K562 (cell line): Measurements from ENCODE around the gene ZNF564. TPM values are rescaled to one million over a fixed set of nuclear protein-coding genes. Genes with fewer than 3 reads are reported as not detected.

ENCODE experiments used
- AFF4 ChIP-seq: sonication (generic); formaldehyde crosslinking; IDR thresholded peaks from 2 replicates; pipeline ENCODE4 v1.8.0; 2023; ENCODE audit warnings: mild to moderate bottlenecking, missing genetic modification reagents
- ATF4 ChIP-seq: fragments of 450-650 bp; formaldehyde crosslinking; IDR thresholded peaks from 2 replicates; pipeline ENCODE4 v1.4.0; 2022; ENCODE audit warnings: mild to moderate bottlenecking, moderate library complexity
- BRF1 ChIP-seq: IDR thresholded peaks from 3 replicates; pipeline ENCODE4 v1.6.1; 2011; ENCODE audit warnings: borderline replicate concordance, mild to moderate bottlenecking; ENCODE audit not compliant: insufficient read length; ENCODE audit errors: extremely low read depth
- DACH1 ChIP-seq: fragments of 450-650 bp; IDR thresholded peaks from 2 replicates; pipeline ENCODE4 v1.6.1; 2018; ENCODE audit not compliant: partially characterized antibody
- HNRNPUL1 ChIP-seq: fragments of 200-400 bp; formaldehyde crosslinking; IDR thresholded peaks from 2 replicates; pipeline ENCODE4 v1.6.1; 2017; ENCODE audit warnings: low read length
- JUN ChIP-seq, 2 experiments: sonication (generic) in 1 of 2; formaldehyde crosslinking in 1 of 2; IDR thresholded peaks; 2 replicates each; pipeline versions ENCODE4 v1.6.1 to v1.8.0; 2012 to 2022; ENCODE audit warnings: borderline replicate concordance in 2 of 2, mild to moderate bottlenecking in 2 of 2, improper control_type of control experiment in 1 of 2, low read depth in 1 of 2, low read length in 1 of 2, missing genetic modification reagents in 1 of 2
- MBD1 ChIP-seq: fragments of 250-450 bp; sonication (Bioruptor Pico); IDR thresholded peaks from 2 replicates; pipeline ENCODE4 v1.8.0; 2022; ENCODE audit warnings: inconsistent platforms
- MECOM ChIP-seq: fragments of 250-450 bp; sonication (Bioruptor Pico); IDR thresholded peaks from 2 replicates; pipeline ENCODE4 v1.8.0; 2022; ENCODE audit warnings: inconsistent platforms
- MXI1 ChIP-seq: IDR thresholded peaks from 2 replicates; pipeline ENCODE4 v1.6.1; 2011; ENCODE audit warnings: low read depth, mild to moderate bottlenecking, improper control_type of control experiment, low read length
- MYC ChIP-seq, 2 experiments: fragments of 250-450 bp in 1 of 2; sonication (Bioruptor Pico) in 1 of 2; IDR thresholded peaks; 2 replicates each; pipeline versions ENCODE4 v1.5.1 to v1.6.1; 2012 to 2021; ENCODE audit warnings: low read depth in 2 of 2, borderline replicate concordance in 1 of 2, improper control_type of control experiment in 1 of 2, low read length in 1 of 2, mild to moderate bottlenecking in 1 of 2, moderate library complexity in 1 of 2
- NCOR1 ChIP-seq: fragments of 450-650 bp; IDR thresholded peaks from 2 replicates; pipeline ENCODE4 v1.6.1; 2016; ENCODE audit warnings: mild to moderate bottlenecking, moderate library complexity
- PCBP2 ChIP-seq: fragments of 200-400 bp; formaldehyde crosslinking; IDR thresholded peaks from 2 replicates; pipeline ENCODE4 v1.6.1; 2018; ENCODE audit warnings: low read length, low read depth, mild to moderate bottlenecking, moderate library complexity; ENCODE audit not compliant: poor library complexity, severe bottlenecking
- SAP30 ChIP-seq: fragments of 200-600 bp; sonication (generic); IDR thresholded peaks from 2 replicates; pipeline ENCODE4 v1.6.1; 2012; ENCODE audit warnings: borderline replicate concordance, low read depth, mild to moderate bottlenecking, moderate library complexity, low read length, control low read depth, inconsistent platforms; ENCODE audit not compliant: insufficient read depth, poor library complexity, severe bottlenecking
- SMARCA4 ChIP-seq: fragments of 450-650 bp; IDR thresholded peaks from 2 replicates; pipeline ENCODE4 v1.6.1; 2016
- SMARCC2 ChIP-seq: fragments of 450-650 bp; IDR thresholded peaks from 2 replicates; pipeline ENCODE4 v1.6.1; 2017; ENCODE audit warnings: antibody characterized with exemption, moderate library complexity, mild to moderate bottlenecking, low read depth
- TAL1 ChIP-seq: fragments of 450-650 bp; IDR thresholded peaks from 2 replicates; pipeline ENCODE4 v1.6.1; 2016; ENCODE audit warnings: mild to moderate bottlenecking
- XRCC3 ChIP-seq: fragments of 450-650 bp; IDR thresholded peaks from 2 replicates; pipeline ENCODE4 v1.6.1; 2017; ENCODE audit warnings: mild to moderate bottlenecking, moderate library complexity
- ZBTB43 ChIP-seq: sonication (generic); formaldehyde crosslinking; IDR thresholded peaks from 2 replicates; pipeline ENCODE4 v1.8.0; 2023; ENCODE audit warnings: mild to moderate bottlenecking, missing genetic modification reagents
- ZBTB7A ChIP-seq: IDR thresholded peaks from 2 replicates; pipeline ENCODE4 v1.6.1; 2011; ENCODE audit warnings: low read depth, mild to moderate bottlenecking, low read length, moderate library complexity, borderline replicate concordance; ENCODE audit not compliant: control insufficient read depth
- ZNF584 ChIP-seq: fragments of 200-800 bp; sonication (Bioruptor generic); IDR thresholded peaks from 2 replicates; pipeline ENCODE4 v1.6.1; 2016; ENCODE audit warnings: low read depth, mild to moderate bottlenecking, missing genetic modification characterization, missing compliant biosample characterization
- polyA plus RNA-seq, 8 experiments: library from polyadenylated mRNA; depleted of rRNA in 4 of 8; stranded (reverse) in 5 of 8; unstranded in 3 of 8; fragments of >200 nt; fragmentation: Nextera tagmentation in 2 of 8; fragmentation: Illumina TruSeq in 1 of 8; extraction: Ambion mirVana in 2 of 8; extraction: Trizol in 1 of 8; gene quantifications; 2 replicates each; pipeline versions ENCODE4 v1.2.1 to v1.2.3, GENCODE V29; 2011 to 2014; ENCODE audit warnings: inconsistent platforms in 1 of 8, missing spikeins in 1 of 8
- total RNA-seq, 7 experiments: library from RNA; depleted of rRNA in 6 of 7; stranded (reverse); fragments of >200 nt in 6 of 7; fragmentation: Illumina TruSeq in 2 of 7; extraction: Trizol in 2 of 7; gene quantifications; 2 replicates each; pipeline versions ENCODE4 v1.2.1 to v1.2.3, GENCODE V29; 2011 to 2021; ENCODE audit warnings: low replicate concordance in 1 of 7

The ZNF564 gene
- total and polyA plus RNA-seq, 9 of the 15 experiments (the other 6 are each of a cell fraction or from before 2014, with no cell fraction given) = 1.4 to 8.1 (median 5.6) TPM

- TF ChIP-seq ATF4 (CRISPR knock-in tag) (no peak), MXI1 (no peak), JUN (IDR thresholded peaks at IDR 0.05; ENCODE audit: borderline replicate concordance, low read depth, low read length) (peak; percentile 43; the same call in 1 of the 2 replicates), JUN (CRISPR knock-in tag; IDR thresholded peaks at IDR 0.05; ENCODE audit: borderline replicate concordance) (0 out of 2 replicates have a peak, but pooled peaks have one; percentile 16), MECOM (CRISPR knock-in tag) (no peak), NCOR1 (peak; percentile 7; the same call in 1 of the 2 replicates), SMARCA4 (no peak), MBD1 (CRISPR knock-in tag) (no peak), TAL1 (no peak; the same call in 1 of the 2 replicates), MYC (IDR thresholded peaks at IDR 0.05; ENCODE audit: low read depth, low read length) (no peak), MYC (CRISPR knock-in tag; IDR thresholded peaks at IDR 0.05; ENCODE audit: borderline replicate concordance, low read depth) (no peak), SAP30 (no peak), DACH1 (peak; percentile 10), ZBTB7A (no peak), AFF4 (CRISPR knock-in tag) (0 out of 2 replicates have a peak, but pooled peaks have one; percentile 8), SMARCC2 (no peak), BRF1 (no peak), ZNF584 (CRISPR knock-in tag) (peak; percentile 51; the same call in 1 of the 2 replicates), XRCC3 (0 out of 2 replicates have a peak, but pooled peaks have one; percentile 71), ZBTB43 (CRISPR knock-in tag) (no peak), PCBP2 (no peak), HNRNPUL1 (no peak)
Measured at GRCh38 chr19:12543855-12544254, 7.4 kb downstream of the ZNF564 start (continued).
